CD4-positive, alpha-beta T cell treated with Interleukin-4 for 1 hour (primary cell): ENCODE results near the gene KLHL29.
"Not testable (repeated sequence)": the region's sequence is repeated elsewhere in the genome, so short reads cannot be mapped to it uniquely, and the experiment has no call there.

ENCODE experiments used
- DNase-seq, 2 donors: peaks; one replicate each; pipeline ENCODE4 v3.0.0-alpha.2; 2020 to 2022

Gene KLHL29

GRCh38 chr2:23705771-23706612 is 321.0 kb downstream of the KLHL29 start:
- no peak for DNase-seq

GRCh38 chr2:23706613-23707078 is 321.7 kb downstream of the KLHL29 start:
- no peak for DNase-seq

- DNase-seq = no peak
These were observed 322.1 kb downstream of the KLHL29 start for GRCh38 chr2:23707096-23707495.

- no peak for DNase-seq
These were observed 323.8 kb downstream of the KLHL29 start for GRCh38 chr2:23708771-23709170.

GRCh38 chr2:23709311-23709710 is 324.3 kb downstream of the KLHL29 start:
- no peak for DNase-seq

- DNase-seq = no peak
These were observed 327.2 kb downstream of the KLHL29 start for GRCh38 chr2:23711979-23712755.

GRCh38 chr2:23712756-23713151 is 327.8 kb downstream of the KLHL29 start:
- DNase-seq = no peak

GRCh38 chr2:23713351-23713750 is 328.4 kb downstream of the KLHL29 start:
- DNase-seq = no peak

GRCh38 chr2:23718931-23719700 is 334.1 kb downstream of the KLHL29 start:
- DNase-seq = no peak

- DNase-seq = no peak
These were observed 334.7 kb downstream of the KLHL29 start for GRCh38 chr2:23719716-23720115.

GRCh38 chr2:23720705-23721453 is 335.9 kb downstream of the KLHL29 start:
- DNase-seq = no peak

GRCh38 chr2:23721454-23721826 is 336.5 kb downstream of the KLHL29 start:
- no peak for DNase-seq

- DNase-seq = no peak
These were observed 337.3 kb downstream of the KLHL29 start for GRCh38 chr2:23722255-23722654.

GRCh38 chr2:23723029-23723428 is 338.1 kb downstream of the KLHL29 start:
- not testable (repeated sequence) for DNase-seq

GRCh38 chr2:23734416-23734815 is 349.4 kb downstream of the KLHL29 start:
- no peak for DNase-seq

GRCh38 chr2:23736783-23737182 is 351.8 kb downstream of the KLHL29 start:
- DNase-seq = not testable (repeated sequence)

GRCh38 chr2:23745068-23745725 is 360.2 kb downstream of the KLHL29 start:
- DNase-seq = no peak

GRCh38 chr2:23745726-23746105 is 360.7 kb downstream of the KLHL29 start:
- DNase-seq = no peak

GRCh38 chr2:23746141-23746863 is 361.3 kb downstream of the KLHL29 start:
- DNase-seq = no peak

GRCh38 chr2:23751747-23752265 is 366.8 kb downstream of the KLHL29 start:
- no peak for DNase-seq
